Renal cortex interstitium (tissue), 11 donors: ENCODE results near the gene PTCH2. TPM values are rescaled to one million over a fixed set of nuclear protein-coding genes. Genes with fewer than 3 reads are reported as not detected.
A peak's percentile ranks its signal among the peaks of the same experiment; 100 is the strongest.
"Not testable (repeated sequence)": the region's sequence is repeated elsewhere in the genome, so short reads cannot be mapped to it uniquely, and the experiment has no call there.

Source experiments
- DNase-seq, 11 donors: peaks; one replicate each; pipeline ENCODE4 v3.0.0-alpha.2; 2013; ENCODE audit warnings: low read depth in 9 of 11, low spot score in 4 of 11; ENCODE audit errors: extremely low read depth in 1 of 11
- polyA plus RNA-seq, 3 donors: library from polyadenylated mRNA; unstranded; fragments of 120-200 nt; gene quantifications; one replicate each; pipeline ENCODE4 v1.2.1, GENCODE V29; 2013; ENCODE audit not compliant: insufficient read length in 3 of 3

The PTCH2 gene
- polyA plus RNA-seq, 3 donors: 3.8 to 6.6 (median 5.5) TPM

GRCh38 chr1:44822131-44822701 is 20.8 kb downstream of the PTCH2 start:
- DNase-seq: no peak

GRCh38 chr1:44821240-44821715 is 21.8 kb downstream of the PTCH2 start:
- DNase-seq: no peak

DNA sequence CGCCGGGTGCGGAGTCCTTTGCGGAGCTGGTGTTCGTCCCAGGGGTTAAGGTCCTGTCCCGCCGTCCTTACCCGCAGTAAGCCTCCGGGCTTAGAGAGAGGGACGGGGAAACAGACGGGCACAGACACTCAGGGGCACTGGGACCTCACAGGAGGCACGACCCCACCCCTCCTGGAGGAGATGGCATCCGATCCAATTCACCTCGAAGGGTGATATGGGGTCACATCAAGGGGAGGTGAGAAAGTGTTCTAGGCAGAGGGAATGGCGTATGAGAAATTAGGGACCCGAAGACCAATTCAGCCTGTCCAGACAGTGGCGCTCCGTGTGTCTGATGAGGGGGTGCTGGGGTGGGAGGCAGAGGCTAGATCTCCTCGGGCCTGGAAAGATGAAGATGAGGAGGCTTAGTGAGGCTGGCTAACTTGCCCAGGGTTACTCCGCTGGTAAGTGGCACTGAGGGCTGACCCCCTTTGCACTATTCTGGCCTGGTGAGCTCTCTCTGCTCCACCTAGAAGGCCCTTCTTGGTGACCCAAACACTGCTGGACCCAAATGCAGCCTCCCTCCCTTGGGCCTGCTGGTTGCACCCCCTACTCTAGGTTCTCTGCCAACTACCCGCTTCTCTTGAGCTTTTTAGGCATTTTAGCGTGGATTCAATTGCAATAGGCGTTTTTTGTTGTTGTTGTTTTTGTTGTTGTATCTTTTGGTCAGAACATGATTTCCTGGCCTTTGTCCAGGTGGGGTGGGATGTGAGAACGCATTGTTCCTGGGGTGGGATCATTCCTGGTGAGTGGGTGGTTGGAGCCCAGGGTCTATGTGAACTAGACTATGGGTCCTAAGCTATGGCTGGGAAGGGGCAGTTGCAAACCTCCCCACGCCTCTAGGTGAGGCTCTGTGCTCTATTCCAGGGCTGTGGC is 22.5 kb downstream of the PTCH2 start:
- DNase-seq: no peak

DNA sequence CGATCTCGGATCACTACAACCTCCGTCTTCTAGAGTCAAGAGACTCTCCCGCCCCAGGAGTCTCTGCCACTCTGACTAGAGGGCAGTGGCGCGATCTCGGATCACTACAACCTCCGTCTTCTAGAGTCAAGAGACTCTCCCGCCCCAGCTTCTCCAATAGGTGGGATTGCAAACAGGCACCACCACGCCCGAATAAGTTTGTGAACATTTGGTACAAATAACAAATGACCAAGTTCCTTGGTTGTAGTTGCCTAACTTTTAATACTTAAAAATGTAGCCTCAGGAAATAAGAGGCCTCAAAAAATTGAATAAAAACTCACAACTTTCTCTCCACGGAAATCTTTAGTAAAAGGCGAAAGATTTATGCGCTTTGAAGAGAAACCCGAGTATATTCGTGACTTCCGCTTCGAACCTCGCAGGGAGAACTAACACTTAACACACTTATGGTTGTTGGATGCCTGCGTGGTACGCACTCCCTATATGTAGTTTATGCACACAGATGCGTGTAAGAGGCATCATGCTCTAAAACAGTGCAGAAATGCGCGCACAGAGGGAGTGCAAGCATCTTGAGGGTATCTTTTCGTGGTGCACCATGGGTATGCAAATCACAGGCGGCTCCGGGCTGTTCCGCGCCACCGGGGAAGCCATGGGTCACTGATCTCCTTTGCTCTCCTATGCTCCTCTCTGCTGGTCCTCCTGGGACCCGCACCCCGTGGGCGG is 23.3 kb downstream of the PTCH2 start:
- peak in 7 of 11 donors; percentile 67 to 84 (median 79) for DNase-seq

DNA sequence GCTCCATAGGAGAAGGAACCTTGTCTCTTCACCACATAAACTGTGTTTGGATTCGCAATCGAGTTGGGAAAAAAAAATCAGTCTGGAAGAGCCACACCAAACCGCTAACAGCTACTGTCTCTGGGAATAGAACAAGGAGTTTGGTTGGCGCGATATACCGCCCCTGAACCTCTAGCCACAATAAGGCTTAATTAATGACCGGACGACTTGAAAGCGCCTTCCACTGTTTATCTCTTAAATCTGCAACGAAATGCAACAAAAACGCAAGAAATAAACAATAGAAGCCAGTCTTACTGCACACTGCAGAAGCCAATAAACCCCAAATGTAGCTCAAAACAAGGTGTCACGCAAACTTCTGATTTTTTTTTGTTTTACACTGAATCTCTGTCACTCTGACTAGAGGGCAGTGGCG is 23.9 kb downstream of the PTCH2 start:
- no peak for DNase-seq

- DNase-seq: no peak
Measured at GRCh38 chr1:44817771-44818495, 25.1 kb downstream of the PTCH2 start.

DNA sequence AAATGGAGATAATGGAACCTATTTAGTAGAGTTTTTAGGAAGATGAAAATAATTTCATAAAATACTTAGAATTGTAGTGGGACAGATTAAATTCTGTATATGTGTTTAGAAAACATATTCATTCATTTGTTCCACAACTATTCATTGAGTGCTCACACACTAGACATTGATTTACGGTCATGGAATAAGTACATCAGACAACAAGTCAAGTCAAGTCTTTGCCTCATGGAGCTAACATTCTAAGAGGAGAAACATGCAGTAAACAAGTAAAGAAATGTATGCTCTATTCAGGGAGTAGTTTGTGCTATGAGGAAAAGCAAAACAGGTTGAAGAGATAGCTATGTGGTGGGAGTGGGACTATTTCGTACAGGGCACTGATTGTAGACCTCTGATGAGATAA is 25.7 kb downstream of the PTCH2 start:
- no peak for DNase-seq

- not testable (repeated sequence) for DNase-seq
Measured at GRCh38 chr1:44815926-44816325, 27.1 kb downstream of the PTCH2 start.

- peak in 1 of 11 donors; percentile 20 for DNase-seq
Measured at GRCh38 chr1:44812822-44813543, 30.1 kb downstream of the PTCH2 start.

- DNase-seq: no peak
Measured at GRCh38 chr1:44811234-44811633, 31.8 kb downstream of the PTCH2 start.

DNA sequence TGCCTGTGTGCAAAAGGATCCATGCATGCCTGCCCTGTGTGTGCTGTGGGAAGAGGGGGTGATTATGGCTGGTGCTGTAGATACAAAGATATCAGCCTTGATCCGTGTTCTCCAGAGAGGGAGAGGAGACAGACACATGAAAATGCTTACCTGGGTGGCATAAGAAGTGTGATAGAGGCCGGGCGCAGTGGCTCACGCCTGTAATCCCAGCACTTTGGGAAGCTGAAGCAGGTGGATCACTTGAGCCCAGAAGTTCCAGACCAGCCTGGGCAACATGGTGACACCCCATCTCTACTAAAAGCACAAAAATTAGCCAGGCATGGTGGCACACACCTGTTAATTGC is 32.3 kb downstream of the PTCH2 start:
- DNase-seq: not testable (repeated sequence)

- no peak for DNase-seq
Measured at GRCh38 chr1:44810101-44810761, 32.8 kb downstream of the PTCH2 start.

DNA sequence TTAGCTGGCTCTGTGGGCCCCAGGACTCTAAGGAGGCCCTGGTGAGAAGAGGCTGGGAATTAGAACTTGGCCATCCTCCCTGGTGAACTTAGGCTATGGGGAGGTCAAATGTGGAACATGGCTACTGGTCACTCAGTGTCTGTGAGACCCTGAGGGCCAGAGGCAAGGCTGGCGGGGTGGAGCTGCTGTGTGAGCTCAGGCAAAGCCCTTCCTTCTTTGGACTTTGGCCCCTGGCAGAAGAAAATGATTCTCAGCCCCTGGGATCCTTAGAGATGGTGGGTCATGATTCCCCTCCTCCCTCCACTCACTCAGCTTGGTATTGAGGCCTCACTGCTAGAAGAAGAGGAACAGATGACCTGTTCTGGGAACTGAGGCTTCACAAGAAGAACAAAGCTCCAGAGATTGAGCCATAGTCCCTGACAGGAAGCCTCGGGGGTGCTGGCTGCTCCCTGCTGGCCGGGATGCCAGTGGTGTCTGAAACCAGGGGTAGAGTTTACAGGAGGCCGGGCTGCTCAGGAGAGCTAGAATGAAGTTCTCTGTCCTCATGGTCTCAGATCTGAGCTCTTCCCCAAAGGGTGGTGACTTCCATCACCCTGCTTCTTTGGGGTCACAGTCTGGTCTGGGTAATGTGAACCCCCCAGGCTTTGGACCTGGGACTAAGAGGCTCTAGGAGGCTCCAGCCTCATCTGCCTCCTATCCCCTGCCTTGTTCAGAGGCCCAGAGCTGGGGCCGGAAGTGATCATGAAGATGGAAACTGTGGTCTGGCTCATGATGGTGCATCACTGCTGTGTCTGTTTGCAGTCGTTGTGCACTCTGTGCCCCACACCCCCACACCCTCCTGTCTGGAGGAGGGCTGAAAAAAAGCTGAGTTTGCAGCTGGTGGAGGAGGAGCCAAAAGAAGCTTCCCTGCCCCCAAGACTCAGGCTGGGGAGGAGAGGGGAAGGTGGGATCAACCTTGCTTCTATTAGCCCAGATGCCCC is 33.8 kb downstream of the PTCH2 start:
- no peak for DNase-seq

DNA sequence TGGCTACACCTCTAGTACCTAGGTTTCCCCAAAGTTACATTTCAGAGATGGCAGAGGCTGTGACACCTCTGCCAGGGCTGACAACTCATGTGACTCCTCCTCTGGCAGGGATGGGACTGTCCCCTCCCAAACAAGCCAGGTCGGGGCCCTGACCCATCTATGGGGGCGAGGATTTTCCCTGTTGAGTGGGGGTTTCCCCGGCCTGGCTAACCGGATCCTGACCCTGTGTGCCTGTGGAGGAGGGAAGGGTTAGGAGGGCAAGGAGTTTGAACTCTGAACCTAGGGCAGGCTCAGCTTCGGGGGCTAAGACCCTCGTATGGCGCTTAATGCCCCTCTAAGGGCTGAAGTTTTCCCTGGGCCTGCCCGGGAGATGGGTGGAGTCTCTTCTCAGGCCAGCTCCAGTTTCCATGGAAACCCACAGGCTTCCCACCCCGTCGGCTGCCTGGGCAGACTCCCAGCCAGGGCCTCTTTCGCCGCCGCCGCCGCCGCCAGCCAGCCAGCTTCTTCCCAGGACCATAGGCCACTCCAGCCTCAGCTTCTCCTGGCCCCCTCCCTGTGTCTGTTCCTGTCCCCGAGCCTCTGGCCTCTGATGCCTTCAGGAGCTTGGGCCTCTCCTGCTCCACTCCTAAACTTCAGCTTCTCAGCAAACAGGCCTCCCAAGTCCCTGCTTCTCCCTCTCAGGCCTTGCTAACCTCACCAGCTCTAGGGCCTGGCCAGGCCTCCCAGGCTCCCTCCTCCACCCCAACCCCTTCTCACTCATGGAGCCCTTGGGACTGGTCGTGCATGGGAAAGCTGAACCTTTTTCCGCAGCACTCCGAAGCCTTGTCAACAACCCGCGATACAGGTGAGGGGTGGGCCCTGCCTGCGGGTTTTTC is 34.8 kb downstream of the PTCH2 start, which contains the start of gene BTBD19:
BTBD19 (plus strand) TSS at position 461 of the 875 bp plus-strand sequence; CDS start at position 759, 298 bp downstream.
- DNase-seq: peak in 8 of 11 donors; percentile 74 to 90 (median 86)

DNA sequence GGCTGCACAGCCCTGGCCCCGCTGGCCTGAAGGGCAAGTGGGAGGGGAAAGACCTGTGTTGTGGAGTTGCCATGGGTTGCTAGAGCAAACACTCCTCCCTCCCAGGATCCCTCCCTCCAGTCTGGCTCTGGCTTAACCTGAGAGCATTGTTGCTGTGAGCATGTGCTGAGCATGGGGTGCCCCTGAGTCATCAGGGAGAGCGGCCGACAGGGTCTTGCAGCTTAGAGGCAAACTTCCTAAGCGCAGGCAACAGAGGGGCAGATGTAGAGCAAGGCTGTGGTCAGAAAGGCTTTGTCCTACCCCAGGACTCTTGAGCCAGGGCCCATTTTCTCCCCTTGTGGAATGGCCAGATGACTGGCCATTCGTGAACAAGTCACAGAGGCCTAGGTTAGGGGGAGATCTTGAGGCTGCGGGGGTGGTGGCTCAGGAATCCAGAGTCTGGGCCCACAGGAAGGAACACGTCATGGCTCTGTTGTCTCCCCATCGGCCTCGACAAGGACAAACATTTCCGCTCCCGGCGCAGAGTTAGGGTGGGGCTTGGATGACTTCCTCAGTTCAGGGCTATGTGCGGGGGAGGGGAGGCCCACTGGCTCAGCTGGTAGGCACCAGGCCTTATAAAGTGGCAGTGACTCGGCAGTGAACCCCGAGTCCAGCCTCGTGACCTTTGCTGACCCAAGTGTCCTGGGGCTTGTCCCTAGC is 35.5 kb downstream of the PTCH2 start:
- DNase-seq: peak in 9 of 11 donors; percentile 83 to 93 (median 89)
